Natural killer cell (primary cell): ENCODE results near the gene DMBX1. TPM values are rescaled to one million over a fixed set of nuclear protein-coding genes. Genes with fewer than 3 reads are reported as not detected.

ENCODE experiments used
- ATAC-seq, 3 donors: fragments of 150-1000 bp in 2 of 3; fragments of 200-7000 bp in 1 of 3; cut with Tn5 transposase; 1 replicate in 1 of 3; 2 replicates in 2 of 3; pipeline ENCODE4 v1.10.0; 2021; ENCODE audit warnings: mild to moderate bottlenecking in 2 of 3, moderate library complexity in 2 of 3
- DNase-seq, 2 donors: peaks; one replicate each; pipeline versions ENCODE4 v3.0.0 to v3.0.0-alpha.2; 2013 to 2021; ENCODE audit warnings: mixed read lengths in 1 of 2
- H3K27ac ChIP-seq: one replicate; pipeline ENCODE4 v1.5.1; 2013; ENCODE audit warnings: mild to moderate bottlenecking, low read length
- H3K27me3 ChIP-seq: one replicate; pipeline ENCODE4 v1.6.1; 2013; ENCODE audit warnings: low read length; ENCODE audit not compliant: control insufficient read depth, insufficient read depth
- H3K36me3 ChIP-seq: one replicate; pipeline ENCODE4 v1.6.1; 2013; ENCODE audit warnings: low read length; ENCODE audit not compliant: control insufficient read depth, insufficient read depth
- H3K4me1 ChIP-seq: one replicate; pipeline ENCODE4 v1.6.1; 2013; ENCODE audit warnings: low read length; ENCODE audit not compliant: control insufficient read depth, insufficient read depth
- H3K4me3 ChIP-seq: one replicate; pipeline ENCODE4 v1.5.1; 2013; ENCODE audit warnings: low read length
- H3K9me3 ChIP-seq: one replicate; pipeline ENCODE4 v1.6.1; 2013; ENCODE audit warnings: low read length; ENCODE audit not compliant: control insufficient read depth, insufficient read depth
- H3K27ac Mint-ChIP-seq, 2 donors: one replicate each; pipeline ENCODE4 v1.8.0; 2022; ENCODE audit warnings: mild to moderate bottlenecking in 2 of 2, mixed read lengths in 2 of 2, moderate library complexity in 1 of 2
- H3K27me3 Mint-ChIP-seq, 2 donors: one replicate each; pipeline ENCODE4 v1.8.0; 2022; ENCODE audit warnings: low read depth in 2 of 2, mixed read lengths in 2 of 2
- H3K36me3 Mint-ChIP-seq: one replicate; pipeline ENCODE4 v1.8.0; 2022; ENCODE audit warnings: mixed read lengths
- H3K4me1 Mint-ChIP-seq, 2 donors: one replicate each; pipeline ENCODE4 v1.8.0; 2022; ENCODE audit warnings: mixed read lengths in 2 of 2
- H3K4me3 Mint-ChIP-seq: one replicate; pipeline ENCODE4 v1.8.0; 2022; ENCODE audit warnings: mild to moderate bottlenecking, moderate library complexity, mixed read lengths
- H3K9me3 Mint-ChIP-seq, 2 donors: one replicate each; pipeline ENCODE4 v1.8.0; 2022; ENCODE audit warnings: mixed read lengths in 2 of 2
- CTCF ChIP-seq: fragments of 200-600 bp; IDR thresholded peaks from one replicate; pipeline ENCODE4 v1.8.0; 2022; ENCODE audit warnings: antibody characterized with exemption
- WGBS: methylation state at CpG from one replicate; pipeline ENCODE4 v1.1.7; 2013; ENCODE audit warnings: missing lambda C conversion rate; ENCODE audit not compliant: insufficient coverage; 5-methylcytosine and 5-hydroxymethylcytosine counted together
- intact Hi-C: fragments of 100-400 bp; cut with micrococcal nuclease; formaldehyde crosslinking; loops from one replicate; pipeline ENCODE4 v1.14.2; 2022
- total RNA-seq, 4 donors: library from RNA; stranded (reverse); fragments of 120-200 nt in 1 of 4; gene quantifications; one replicate each; pipeline versions ENCODE4 v1.2.3 to v1.2.4, GENCODE V29; 2013 to 2022

DMBX1 gene
- total RNA-seq, 3 donors from 2014 or later (not counting 1 experiment from before 2014, with no cell fraction given): not detected

- peaks cover 7% of the 10 kb centered on the region for H3K4me1 ChIP-seq
- H3K27me3 Mint-ChIP-seq: peaks cover 75 to 81% of the 10 kb centered on the region in 2 donors
- no peaks in the 10 kb centered on the region for H3K9me3 Mint-ChIP-seq
- no peak overlapping the region for H3K4me3 Mint-ChIP-seq
- no peak overlapping the region for H3K4me3 ChIP-seq
- no peak for TF ChIP-seq CTCF
- H3K4me1 Mint-ChIP-seq: peaks cover 6 to 12% of the 10 kb centered on the region in 2 donors
- no peaks in the 10 kb centered on the region for H3K36me3 Mint-ChIP-seq
- no peaks in the 10 kb centered on the region for H3K36me3 ChIP-seq
- intact Hi-C loops: no loop called here
- peaks cover 39% of the 10 kb centered on the region for H3K27me3 ChIP-seq
- no peak overlapping the region for H3K27ac ChIP-seq
- WGBS: 5% methylated on average over 25 of the region's 25 CpGs
- no peak for ATAC-seq
- H3K9me3 ChIP-seq: no peaks in the 10 kb centered on the region
- no peak overlapping the region for H3K27ac Mint-ChIP-seq
- DNase-seq: no peak
Observed at GRCh38 chr1:46490406-46490655, 695 bp downstream of the DMBX1 start.

GRCh38 chr1:46490656-46491442, 1.2 kb downstream of the DMBX1 start:
- peaks cover 6 to 12% of the 10 kb centered on the region in 2 donors for H3K4me1 Mint-ChIP-seq
- Histone ChIP-seq H3K27me3 (peaks cover 37% of the 10 kb centered on the region), H3K9me3 (no peaks in the 10 kb centered on the region), H3K4me1 (peaks cover 7% of the 10 kb centered on the region), H3K4me3 (no peak overlapping the region), H3K36me3 (no peaks in the 10 kb centered on the region), H3K27ac (no peak overlapping the region)
- intact Hi-C loops: no loop called here
- no peaks in the 10 kb centered on the region for H3K9me3 Mint-ChIP-seq
- H3K4me3 Mint-ChIP-seq: no peak overlapping the region
- WGBS: 7% methylated on average over 50 of the region's 50 CpGs
- H3K27me3 Mint-ChIP-seq: peaks cover 80 to 86% of the 10 kb centered on the region in 2 donors
- no peak overlapping the region for H3K27ac Mint-ChIP-seq
- no peaks in the 10 kb centered on the region for H3K36me3 Mint-ChIP-seq
- no peak for TF ChIP-seq CTCF
- no peak for ATAC-seq
- no peak for DNase-seq

- H3K36me3 Mint-ChIP-seq: no peaks in the 10 kb centered on the region
- DNase-seq (no peak), ATAC-seq (no peak)
- H3K4me3 Mint-ChIP-seq: no peak overlapping the region
- H3K27ac Mint-ChIP-seq: no peak overlapping the region
- intact Hi-C loops: no loop called here
- Histone ChIP-seq H3K9me3 (no peaks in the 10 kb centered on the region), H3K27ac (no peak overlapping the region), H3K27me3 (peaks cover 30% of the 10 kb centered on the region), H3K36me3 (no peaks in the 10 kb centered on the region), H3K4me1 (peaks cover 7% of the 10 kb centered on the region), H3K4me3 (no peak overlapping the region)
- peaks cover 6 to 12% of the 10 kb centered on the region in 2 donors for H3K4me1 Mint-ChIP-seq
- 13% methylated on average over 20 of the region's 25 CpGs for WGBS
- no peaks in the 10 kb centered on the region for H3K9me3 Mint-ChIP-seq
- no peak for TF ChIP-seq CTCF
- peaks cover 76 to 81% of the 10 kb centered on the region in 2 donors for H3K27me3 Mint-ChIP-seq
Observed at GRCh38 chr1:46491443-46492268, 2.0 kb downstream of the DMBX1 start.
